Measurements from ENCODE around the gene ANTXR1. TPM values are rescaled to one million over a fixed set of nuclear protein-coding genes. Genes with fewer than 3 reads are reported as not detected.

Gene ANTXR1
- polyA plus RNA-seq, 1 donor = 108 TPM

DNA sequence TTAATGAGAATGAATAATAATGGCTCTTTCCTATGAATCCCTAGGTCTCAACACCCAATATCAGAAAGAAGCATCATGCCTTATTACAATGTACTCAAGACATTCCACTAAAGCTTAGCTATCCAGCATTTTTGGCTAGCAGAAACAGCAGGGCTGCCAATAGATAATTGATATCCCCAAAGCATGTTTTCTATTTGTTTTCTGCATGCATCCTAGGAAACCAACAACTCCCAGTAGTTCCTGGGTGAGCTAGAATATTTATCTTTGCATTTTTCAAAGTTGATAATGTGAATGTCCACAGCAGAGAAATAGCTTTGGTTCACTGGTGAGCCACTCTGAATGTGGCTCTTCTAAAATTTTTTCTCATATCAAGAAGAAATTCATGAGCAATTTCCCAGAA, 5.8 kb upstream of the ANTXR1 start:
- no peak for DNase-seq

DNA sequence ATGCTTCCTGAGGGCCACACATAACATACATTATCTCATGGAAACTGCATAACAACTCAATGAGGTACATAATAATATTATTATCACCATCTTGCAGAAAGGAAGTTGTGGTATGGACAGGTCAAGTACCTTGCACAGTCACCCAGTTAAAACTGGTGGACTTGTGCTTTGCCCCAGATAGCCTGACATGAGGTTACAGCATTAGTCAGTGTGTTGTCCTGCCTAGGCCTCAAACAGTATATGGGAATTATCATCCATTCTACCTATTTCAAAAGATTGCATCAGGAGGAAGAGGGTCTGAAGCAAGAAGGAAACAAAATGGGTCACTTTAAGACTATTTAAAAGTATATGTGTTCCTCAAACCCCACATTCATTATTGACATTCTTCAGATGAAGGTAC, 5.4 kb upstream of the ANTXR1 start:
- no peak for DNase-seq

DNA sequence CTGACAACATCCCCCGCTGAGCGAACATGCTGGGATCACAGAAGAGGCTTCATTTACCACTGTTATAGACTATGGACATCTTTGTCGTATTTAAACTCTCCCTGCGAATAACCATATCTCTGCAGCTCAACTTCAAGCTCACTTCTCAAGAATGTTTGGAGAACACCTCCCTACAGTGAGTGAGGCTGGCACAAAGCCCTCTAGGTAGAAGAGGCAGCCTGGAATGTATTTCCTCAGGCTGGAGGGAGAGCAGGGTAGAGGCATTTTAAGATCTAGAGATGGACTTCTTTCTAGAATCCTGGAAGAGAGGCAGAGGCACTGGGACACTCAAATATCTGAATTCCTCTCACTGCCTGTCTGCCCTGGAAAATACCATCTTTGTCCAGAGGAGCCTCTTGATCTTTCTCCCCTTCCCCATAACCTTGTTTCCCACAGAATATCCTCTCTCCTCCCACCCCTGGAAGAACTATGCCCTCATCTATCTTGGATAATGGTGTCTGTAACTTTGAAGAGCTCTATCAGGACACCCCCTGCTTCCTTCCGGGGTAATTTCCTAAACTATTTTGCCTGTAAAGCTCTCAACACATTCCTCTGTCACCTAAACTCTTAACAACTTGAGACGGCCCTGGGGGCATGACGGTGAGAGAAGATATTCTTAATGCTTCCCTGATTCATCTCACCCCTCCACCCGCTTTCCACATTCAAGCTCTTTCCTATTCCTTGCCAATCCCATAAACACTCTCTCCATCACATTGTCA, 2.4 kb upstream of the ANTXR1 start:
- no peak for DNase-seq

DNA sequence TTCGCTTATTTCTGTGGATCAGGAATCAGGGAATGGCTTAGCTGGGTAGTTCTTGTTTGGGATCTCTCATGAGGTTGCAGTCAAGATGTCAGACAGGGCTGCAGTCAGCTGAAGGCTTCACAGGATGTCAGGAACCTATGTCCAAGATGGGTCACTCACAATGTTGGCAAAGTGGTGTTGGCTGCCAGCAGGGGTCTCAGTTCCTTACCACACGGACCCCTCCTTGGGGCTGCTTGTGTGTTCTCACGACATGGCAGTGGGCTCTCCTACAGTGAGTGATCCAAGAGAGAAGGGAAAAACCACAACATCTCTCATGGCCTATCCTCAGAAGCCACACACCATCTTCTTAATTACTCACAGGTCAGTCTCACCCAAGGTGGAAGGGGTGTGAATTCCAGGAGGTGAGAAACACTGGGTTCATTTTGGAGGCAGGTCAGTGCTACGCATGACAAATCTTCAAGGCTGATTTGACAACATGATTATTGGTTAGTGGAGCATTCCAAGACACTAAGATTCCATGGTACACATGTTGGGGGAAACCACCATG, 1.3 kb upstream of the ANTXR1 start:
- DNase-seq = no peak

DNA sequence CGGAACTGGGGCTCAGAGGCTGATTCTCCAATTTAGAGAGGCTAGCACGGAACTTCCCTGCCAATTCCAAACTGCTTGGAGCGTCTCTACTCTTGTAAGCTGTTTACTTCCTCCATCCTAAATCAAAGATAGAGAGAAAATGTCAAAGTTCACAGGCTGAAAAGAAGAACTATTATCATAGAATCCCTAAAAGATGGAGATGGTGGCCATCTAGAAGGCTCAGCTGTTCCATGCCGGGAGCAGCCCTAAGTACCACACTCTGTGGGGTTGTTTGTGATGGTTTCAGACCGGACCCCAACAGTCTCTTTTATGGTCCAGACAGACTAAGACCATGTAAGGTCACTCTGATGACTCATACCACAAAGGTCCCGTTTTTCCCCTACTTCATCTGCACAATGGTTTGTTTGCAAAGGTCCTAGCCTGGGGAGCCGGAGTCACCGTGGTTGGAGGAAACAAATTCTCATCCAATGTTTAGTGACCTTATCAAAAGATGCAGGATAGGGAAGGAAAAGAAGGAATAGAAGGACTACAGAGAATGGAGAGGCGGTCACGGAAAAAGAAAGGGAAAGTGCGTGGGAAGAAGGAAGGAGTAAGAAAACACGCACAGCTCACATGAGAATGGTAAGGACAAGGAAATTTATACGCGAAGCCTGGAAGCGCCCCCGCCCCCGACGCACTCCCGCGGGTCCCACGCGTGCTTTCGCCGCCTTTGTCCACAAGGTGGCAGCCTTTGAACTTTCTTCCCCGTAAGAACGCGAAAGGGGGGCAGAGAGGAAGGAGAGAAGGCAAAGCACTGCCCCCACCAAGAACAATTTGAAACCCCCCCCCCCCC, 453 bp upstream of the ANTXR1 start:
- peak; percentile 89 for DNase-seq

DNA sequence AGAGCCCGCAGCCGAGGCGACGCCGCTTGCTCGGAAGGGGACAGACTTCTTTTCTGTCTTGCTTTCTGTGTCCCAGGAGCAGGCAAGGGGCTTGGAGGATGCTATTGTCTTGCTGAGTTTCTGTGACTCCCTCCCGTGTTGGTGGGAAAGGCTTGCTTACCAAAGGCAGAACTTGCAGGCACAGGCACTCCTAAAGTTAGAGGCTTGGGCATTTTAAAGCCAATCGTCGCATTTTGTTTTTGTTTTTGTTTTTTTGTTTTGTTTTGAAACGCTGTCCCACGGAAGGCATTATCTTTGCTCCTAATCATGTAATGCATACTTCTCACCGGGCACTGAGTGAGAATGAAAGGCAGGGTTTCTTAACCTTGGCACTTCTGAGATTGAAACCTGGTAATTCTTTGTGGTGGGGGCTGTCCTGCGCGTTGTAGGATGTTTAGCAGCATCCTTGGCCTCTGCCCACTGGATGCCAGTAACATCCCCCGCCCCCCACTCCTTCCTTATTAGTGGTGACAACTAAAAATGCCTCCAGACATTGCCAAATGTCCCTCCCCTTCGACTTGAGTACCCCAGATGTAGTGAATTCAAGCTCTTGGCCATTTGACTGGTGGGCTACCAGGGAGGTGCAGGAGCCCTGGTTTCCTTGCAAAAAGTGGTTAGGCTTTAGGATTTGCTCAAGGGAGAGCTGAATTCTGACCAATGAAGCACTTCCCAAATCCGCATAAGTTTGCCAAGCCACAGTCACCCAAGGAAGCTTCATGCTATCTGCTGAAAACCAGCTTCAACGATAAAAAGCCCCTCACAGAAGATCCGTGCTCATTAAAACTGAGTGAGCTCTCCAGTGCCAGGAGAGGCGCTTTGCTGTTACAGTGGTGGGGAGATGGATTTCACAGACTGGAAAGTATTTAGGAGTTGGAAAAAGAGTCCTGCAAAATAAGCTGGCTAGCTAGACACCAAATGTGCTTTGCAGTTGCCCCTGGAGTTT, 1.2 kb downstream of the ANTXR1 start:
- peak; percentile 83 for DNase-seq

DNA sequence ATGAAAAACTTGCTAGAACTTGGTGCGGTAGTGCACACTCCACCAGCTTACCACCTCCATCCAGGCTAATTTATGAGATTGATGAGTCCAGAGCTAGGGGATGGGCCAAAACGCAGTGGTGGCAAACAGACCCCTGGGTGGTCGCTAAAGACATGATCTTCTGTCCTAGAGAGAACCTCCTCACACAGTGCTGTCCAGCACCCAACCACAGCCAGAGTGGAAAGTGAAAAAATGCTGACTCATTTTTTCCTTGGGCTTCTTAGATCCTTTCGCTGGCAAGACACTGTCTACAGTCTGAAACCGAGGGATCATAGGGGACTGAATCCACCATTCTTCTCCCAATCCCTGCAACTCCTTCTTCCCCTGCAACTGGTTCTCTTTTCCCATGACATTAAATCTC, 4.1 kb downstream of the ANTXR1 start:
- DNase-seq = peak; percentile 74

DNA sequence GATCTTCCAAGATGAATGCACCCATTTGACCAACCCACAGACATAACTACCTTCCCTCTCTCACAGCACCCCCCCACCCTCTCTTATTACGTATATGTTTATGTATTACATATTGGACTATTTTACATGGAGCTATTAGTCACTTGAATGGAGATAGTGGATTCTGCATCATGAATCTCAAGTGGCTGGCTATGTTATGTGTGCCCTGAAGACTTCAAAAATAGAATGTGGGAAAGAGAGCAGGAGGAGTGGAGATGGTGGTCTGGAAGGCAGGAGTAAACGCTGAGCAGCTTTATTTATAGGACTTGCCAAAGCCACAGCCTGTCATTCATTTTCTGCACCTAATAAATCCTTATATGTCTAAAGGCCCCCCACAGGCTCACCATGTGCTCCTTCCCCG, 4.9 kb downstream of the ANTXR1 start:
- DNase-seq = no peak

DNA sequence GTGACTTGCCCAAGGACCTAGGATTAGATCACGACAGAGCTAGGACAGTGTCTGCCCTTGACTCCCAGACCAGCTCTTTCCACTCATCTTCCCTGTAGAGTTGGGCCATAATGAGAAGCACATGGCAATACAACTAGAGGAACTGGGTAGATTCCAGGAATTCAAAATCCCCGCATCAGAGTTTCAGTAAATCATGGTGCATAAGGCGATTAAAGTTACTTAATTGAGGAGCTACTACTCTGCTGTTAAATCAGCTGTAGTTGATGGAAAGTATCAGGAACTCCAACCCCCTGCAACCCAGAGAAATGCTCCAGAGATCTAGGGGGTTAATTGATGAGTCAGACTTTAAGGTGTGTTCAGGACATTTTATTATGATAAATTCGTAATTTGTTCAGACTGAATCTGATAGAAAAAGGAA, 5.7 kb downstream of the ANTXR1 start:
- DNase-seq = no peak

DNA sequence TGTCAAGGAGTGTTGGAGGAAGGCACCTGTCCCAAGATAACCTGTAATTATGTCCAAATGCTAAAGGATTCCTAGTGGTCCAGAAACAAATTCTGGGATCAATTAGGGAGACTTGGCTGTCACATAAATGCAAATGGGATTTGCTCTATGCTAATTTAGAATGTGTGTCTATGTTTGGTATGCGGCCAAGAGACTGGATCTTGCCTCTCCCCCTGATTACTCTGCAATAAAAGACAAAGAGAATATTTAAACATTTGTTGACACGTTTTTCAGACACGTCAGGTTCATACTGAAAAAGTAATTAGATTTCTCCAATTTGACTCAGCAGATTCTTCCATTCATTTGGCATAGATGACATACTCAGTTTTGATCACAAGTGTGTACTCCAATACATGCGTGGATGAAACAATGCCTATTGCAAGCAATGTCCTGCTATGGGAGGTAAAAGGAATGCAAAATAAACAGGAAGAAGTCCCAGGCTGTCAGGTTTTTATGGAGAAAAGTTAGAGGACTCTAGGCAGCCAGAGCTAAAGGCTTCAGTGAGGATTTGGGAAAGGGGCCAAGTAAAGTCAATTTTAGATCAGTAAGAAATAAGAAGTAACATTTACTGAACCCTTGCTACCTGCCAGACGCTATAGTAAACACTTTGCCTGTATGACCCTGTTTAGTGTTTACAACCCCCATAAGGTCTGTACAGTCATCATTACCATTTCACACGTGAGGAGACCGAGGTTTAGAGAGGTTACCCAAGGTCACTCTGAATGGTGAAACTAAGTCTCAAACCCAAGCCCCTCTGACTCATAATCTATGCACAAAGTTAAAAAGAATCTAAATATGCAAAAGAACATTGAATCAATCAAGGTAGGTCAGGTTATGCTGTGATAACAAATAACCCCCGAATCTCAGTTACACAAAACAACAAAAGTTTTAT, 7.8 kb downstream of the ANTXR1 start:
- no peak for DNase-seq

DNA sequence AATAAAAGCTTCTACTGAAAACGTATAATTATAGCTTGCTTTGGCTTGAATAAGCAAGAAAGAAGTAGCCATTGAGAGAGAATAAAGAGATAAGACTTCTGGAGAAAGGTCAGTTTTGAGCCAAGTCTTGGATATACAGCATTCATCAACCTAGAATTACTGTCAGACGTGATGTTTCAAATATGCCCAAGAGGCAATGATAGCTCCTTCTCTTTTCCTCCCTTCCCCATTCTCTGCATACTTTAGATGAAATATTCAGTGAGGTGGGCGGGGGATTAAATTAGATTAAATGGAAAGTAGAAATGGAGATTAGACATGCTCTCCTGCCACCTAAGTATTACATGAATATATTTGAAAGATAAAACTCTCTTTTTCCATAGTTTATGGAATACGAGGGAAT, 8.7 kb downstream of the ANTXR1 start:
- DNase-seq = no peak

DNA sequence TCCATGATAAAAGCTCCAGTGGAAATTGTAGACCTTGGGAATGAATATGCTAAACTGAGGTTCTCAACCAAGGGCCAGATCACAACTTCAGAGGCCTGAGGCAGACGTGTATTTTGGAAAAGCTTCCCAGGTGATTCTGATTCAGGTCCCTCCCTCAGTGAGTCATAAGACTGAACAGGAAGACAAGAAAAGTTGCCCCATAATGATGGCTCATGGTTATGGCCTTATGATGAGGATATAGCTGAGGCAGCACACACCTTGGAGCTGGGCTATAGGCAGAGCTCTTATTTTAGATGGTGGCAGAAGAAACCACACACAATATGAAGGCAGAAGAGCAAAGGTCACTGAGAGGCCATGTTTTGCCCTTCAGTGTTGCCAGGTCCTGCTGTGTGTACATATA, 9.6 kb downstream of the ANTXR1 start:
- DNase-seq = no peak

DNA sequence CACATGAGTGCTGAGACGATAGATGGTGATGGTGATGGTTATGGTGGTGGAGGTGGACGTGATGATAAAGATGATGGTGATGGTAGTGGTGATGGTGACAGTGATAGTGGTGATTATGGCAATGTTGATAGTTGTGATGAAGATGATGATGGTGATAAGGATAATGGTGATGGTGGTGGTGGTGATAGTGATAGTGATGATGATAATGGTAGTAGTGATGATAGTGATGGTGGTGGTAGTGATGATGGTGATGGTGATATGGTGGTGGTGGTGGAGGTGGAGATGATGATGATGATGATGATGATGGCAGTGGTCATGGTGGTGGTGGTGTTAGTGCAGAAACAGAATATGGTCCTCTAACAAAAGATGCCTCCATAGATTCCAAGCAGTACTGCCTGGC, 10.3 kb downstream of the ANTXR1 start:
- no peak for DNase-seq

DNA sequence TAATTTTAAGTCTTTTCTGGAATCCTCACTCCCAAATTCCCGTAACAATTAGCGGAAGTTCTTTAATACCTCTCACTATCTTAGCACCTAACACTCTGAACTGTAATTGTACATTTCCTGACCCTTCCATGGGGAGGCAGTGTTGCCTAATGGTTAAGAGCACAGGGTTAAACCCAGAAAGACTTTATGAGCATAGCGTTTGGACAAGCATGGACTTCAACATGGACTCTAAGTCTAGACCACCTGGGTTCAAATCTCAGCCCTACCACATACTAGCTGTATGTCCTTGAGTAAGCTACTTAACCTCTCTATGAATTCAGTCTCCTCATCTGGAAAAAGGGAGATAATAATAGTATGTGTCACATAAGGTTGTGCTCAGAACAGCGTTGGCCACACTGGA, 13.0 kb downstream of the ANTXR1 start:
- DNase-seq = no peak

DNA sequence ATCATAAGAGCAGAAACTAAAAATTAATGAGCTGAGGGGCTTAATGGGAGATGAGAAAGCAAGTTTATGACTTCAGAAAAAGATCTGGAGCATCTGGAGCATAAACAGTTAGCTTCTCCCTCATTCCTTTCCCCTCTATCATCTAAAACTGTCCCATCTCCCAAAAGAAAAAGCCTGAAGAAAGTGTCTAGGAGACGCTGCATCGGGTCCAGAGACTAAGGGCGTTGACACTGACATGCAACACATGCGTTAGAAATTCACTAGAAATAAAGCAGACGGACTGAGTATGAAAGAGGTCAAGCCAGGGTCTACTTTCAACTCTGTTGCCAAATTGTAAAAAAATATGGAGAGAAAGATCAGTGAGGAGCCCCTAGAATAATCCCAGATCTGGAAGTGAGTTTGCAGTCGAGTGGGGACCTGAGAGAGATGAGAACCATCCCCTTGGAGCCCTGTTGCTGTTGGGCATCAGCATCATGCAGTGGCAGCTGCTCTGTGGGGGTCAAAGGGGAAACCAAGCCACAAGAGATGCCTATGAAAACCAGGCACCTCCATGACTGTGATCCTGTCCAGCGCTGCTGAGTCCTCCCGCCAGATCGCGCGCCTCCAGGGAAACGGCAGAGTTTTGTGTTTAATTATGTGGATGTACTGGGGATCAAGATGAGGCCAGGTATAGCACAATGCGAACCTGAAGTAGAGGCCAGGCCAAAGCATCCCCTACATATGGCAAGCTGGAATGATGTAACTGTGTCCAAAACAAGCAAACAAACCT, 13.9 kb downstream of the ANTXR1 start:
- no peak for DNase-seq

DNA sequence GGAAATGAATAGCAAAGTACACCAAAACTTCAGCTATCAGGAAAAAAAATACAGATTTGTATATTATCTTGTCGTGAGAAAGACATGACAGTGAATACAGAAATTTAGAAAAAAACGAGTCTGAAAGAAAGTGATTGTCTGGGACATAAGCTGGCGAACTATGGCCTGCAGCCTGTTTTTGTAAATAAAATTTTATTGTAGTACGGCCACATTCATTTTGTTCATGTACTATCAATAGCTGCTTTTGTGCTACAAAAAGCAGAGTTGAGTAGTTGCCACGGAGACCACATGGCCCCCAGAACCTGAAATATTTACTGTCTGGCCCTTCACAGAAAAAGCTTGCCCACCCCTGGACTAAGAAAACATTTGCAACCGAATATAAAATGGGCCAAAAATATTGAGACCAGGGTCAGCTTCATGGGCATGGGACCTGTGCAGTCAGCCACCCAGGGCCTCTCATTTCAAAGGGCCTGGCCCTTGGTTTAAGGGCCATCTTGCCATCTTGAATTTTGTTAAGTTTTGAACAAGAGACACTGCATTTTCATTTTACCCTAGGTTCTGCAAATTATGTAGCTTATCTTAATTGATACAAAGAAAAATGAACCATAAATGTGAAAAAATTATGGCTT, 17.9 kb downstream of the ANTXR1 start:
- no peak for DNase-seq

DNA sequence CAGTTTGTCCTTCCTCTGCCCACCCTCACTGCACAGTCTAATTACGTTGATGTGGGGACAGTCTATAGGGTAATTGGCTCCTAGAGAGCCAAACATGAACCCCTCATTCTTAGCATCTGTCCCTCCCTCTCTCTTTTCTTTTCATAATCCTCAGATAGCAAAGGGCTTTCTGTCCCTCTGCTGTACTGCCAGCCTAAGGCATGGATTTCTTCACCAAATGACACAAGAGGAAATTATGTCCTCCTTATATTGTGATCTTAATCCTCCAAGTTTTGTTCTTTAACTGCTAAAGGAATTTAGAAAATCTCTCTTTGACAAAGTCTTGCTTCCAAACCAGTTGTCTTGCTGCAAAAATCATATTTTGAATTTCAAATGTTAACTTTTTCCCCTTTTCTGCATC, 18.5 kb downstream of the ANTXR1 start:
- no peak for DNase-seq

DNA sequence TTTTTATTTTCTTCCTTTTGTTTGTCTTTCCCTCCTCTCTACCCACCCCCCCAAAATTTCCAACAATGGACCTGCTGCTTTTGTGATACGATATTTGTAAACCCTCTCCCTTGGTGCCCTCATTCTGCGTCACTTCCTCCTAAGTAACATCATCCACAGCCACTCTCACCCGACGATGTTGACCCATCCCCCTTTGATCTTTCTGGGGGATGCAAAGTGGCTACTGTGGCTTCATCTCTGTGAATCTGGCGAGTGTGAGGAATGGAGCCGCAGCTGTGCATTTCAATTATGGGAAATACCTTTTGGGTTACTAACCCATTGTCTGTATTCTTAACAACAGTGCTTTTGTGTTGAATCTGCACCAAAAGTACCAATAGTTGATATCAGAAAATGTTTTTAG, 19.4 kb downstream of the ANTXR1 start:
- no peak for DNase-seq

DNA sequence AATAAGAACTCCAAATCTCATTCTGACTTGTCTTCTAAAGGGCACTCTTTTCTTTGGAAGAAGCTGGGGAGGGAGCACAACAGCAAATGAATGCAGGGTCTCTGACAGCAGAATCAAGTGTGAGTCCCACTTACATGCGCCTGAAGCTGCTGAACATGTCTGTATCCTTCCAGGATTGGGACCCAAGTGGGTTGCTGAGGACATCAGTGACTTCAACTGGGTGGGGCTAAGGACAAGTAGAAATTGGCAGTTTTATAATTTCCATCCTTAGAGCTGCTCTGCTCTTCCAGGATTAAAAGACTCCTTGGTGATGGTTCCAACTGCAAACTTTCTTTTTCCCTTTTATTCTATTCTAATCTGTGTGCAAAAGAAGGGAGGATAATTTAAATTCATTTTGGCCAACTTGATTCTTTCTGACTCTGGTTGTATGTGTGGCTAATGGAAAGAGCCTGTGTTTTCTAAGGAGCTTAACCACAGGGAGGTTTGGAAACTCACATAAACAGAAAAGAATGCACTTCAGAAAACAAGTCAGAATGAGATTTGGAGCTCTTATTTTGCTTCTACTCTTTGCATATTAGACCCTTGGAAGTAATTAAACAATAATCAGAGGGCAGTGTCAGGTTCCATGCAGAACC, 20.6 kb downstream of the ANTXR1 start:
- peak; percentile 41 for DNase-seq

DNA sequence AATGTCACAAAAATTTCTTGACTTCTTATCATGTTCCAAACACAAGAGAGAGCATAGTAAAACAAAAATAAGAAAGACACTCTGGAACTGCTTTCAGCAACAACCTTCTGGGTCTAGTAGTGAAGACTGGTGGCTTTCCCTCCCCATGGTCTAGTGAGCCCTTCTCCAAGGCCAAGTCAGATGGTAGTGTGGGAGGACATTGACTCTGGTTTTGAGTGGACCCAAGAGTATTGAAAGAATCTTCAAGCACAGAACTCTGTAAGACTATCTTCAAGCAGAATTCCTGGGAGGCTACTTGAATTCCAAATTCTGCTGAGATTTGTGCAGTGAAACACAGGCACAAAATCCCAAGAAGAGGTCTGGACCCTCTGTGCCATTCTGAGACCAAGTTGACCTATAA, 21.1 kb downstream of the ANTXR1 start:
- no peak for DNase-seq

All from hindlimb muscle (tissue), 1 donor.